NK-92 treated with Interleukin-12 subunit alpha and Interleukin-12 subunit beta, amount 100 ng/mL, for 24 hours (cell line): ENCODE results near the gene HACL1.
"Not testable (repeated sequence)": the region's sequence is repeated elsewhere in the genome, so short reads cannot be mapped to it uniquely, and the experiment has no call there.

Experiments used
- DNase-seq: peaks from one replicate; lab custom pipeline; 2025; lab: John Stamatoyannopoulos, UW

Gene HACL1

GRCh38 chr3:15629860-15630597 is 28.7 kb upstream of the HACL1 start:
- DNase-seq = peak; percentile 31

DNA sequence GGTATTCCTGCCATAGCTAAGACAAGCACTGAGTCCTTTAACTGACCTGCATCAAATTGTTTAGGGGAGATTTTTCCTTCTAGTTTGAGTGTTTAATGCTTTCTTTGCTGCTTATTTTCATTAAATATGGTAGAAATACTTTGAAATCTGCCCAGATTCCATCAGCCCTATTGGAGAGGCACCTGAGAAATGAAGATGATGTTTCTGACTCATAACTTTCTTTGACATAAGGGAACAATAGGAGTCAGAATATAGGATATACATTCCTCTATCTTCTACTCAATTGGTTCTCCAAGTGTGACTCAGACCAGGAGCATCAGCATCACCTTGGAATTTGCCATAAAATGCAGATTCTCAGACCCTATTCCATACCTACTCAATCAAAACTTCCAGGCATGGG is 27.6 kb upstream of the HACL1 start:
- no peak for DNase-seq

GRCh38 chr3:15623535-15624440 is 22.4 kb upstream of the HACL1 start:
- no peak for DNase-seq

DNA sequence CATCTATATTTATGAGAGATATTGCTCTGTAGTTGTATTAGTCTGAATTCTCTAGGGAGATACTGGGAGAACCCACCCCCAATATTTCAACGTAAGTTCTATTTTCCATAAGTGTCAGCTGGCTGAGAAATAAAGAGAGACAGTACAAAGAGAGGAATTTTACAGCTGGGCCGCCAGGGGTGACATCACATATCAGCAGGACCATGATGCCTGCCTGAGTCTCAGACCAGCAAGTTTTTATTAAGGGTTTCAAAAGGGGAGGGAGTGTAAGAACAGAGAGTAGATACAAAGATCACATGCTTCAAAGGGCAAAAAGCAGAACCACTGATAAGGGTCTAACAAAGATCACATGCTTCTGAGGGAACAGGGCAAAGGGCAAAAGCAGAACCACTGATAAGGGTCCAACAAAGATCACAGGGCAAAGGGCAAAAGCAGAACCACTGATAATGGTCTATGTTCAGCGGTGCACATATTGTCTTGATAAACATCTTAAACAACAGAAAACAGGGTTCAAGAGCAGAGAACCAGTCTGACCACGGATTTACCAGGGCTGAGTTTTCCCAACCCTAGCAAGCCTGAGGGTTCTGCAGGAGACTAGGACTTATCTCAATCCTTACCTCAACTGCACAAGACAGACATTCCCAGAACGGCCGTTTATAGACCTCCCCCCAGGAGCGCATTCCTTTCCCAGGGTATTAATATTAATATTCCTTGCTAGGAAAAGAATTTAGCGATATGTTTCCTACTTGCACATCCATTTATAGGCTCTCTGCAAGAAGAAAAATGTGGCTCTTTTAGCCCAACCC is 18.5 kb upstream of the HACL1 start:
- DNase-seq = not testable (repeated sequence)

DNA sequence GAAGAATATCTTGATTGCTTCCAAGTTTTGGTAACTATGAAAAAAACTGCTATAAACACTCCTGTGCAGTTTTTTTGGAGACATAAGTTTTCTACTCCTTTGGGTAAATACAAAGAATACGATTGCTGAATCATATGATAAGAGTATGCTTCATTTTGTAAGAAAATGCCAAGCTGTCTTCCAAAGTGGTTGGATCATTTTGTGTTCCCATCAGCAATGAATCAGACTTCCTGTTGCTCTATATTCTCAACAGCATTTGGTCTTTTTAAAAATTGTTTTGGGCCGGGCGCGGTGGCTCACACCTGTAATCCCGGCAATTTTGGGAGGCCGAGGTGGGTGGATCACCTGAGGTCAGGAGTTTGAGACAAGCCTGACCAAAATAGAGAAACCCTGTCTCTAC is 14.7 kb upstream of the HACL1 start:
- DNase-seq = no peak

DNA sequence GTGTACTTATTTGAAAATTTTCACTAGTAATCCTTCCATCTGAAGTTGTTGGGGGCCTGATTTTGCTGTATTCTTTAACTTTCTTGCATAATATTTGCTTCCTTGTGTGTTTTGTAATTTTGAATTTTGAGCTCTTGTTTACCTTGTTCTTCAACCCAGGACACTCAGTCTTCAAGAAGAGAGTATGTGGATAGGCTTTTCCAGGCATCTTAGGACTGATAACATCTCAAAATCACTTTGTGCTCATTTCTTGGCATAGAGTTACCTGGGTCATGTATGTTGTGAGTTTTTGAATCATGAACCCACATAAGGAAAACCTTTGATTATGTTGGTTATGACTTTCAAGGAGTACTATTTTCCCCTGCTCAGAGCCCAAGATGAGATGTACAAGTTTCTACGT is 13.6 kb upstream of the HACL1 start:
- no peak for DNase-seq

DNA sequence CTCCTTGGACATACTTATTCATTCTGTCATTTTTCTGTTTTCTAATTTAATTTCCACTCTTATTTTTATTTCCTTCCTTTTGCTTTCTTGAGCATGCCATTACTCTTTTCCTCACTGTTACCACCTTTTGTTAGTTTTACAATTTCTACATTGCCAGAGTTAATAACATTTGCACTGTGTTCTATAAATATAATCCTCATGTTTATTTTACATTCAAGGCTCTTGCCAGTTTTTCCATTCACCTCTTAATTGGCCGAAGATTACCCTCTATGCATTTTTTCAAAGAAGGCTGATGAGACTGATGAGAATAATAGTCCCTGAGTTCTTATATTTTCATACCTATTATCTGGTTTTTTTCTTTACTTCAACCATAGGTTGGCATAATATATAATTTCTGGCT is 10.6 kb upstream of the HACL1 start:
- DNase-seq = no peak

GRCh38 chr3:15611018-15611417 is 9.6 kb upstream of the HACL1 start:
- no peak for DNase-seq

DNA sequence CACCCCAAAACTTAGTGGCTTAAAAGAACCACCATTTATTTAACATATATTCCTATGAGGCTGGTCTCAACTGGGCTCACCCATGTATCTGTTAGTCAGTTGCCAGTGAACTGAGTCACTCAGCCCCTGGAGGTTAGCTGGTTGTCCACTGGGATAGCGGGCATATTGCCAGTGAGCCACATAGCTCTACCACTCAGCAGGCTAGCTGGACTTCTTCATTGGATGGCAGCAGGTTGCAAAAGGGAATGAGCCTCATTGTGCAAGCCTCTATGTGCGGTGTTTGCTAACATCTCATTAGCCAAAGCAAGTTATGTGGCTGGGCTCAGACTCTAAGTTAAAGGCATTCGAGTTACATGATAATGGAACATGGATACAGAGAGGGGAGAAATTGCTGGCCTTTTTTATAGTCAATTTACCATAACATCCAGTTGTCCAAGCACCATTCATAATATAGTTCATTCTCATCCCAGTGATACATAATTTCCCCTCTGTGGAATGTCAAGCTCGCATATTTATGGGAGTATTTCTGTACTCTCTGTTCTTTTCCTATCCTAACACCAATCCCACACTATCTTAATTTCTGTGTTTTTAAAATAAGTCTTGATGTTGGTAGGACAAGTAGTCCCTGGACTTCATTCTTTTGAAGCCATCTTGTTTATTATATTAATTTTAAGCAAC is 8.9 kb upstream of the HACL1 start:
- DNase-seq = no peak

- no peak for DNase-seq
These were observed 5.1 kb upstream of the HACL1 start for GRCh38 chr3:15606434-15606891.

DNA sequence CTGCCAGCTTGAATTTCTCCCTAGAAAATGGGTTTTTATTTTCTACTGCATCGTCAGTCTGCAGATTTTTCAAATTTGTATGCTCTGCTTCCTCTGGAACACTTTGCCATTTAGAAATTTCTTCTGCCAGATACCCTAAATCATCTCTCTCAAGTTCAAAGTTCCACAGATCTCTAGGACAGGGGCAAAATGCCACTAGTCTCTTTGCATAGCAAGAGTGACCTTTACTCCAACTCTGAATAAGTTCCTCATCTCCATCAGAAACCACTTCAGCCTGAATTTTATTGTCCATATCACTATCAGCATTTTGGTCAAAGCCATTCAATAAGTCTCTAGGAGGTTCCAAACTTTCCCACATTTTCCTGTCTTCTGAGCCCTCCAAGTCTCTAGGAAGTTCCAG is 3.2 kb upstream of the HACL1 start:
- not testable (repeated sequence) for DNase-seq

GRCh38 chr3:15602816-15603215 is 1.4 kb upstream of the HACL1 start:
- not testable (repeated sequence) for DNase-seq

DNA sequence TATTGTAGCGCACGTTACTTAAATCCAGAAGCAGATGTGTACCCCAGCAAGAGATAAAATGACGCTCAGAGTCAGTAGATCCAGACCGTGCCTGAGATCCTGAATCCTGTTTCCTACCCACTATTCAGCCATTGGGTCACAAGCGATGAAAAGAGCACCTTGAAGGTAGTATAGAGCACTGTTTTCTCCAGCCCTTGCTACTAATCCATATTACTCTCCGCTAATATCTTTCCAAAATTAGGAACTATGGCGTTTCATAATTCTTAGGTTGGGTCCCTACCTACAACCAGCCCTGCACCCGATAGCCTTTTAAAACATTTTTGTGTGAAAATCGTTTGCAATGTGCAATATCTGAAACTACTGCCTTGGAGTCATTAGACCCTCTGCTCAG is 772 bp upstream of the HACL1 start:
- DNase-seq = no peak

DNA sequence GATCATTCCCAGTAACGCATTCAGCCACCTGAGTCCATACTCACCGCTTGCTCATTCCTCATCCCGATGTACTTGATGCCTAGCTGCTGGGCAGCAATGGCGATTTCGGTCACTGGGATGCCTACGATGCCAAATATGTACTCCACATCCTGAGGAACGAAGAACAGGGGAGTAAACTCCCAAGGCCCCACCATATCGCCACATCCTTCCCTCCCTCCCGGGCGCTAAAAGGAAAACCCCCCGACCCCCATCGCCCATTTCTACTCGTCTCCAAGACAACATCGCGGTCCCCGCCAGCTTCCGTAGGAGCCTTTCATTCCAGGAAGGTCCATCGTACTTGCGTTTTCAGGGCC is 347 bp downstream of the HACL1 start:
- DNase-seq = no peak

- no peak for DNase-seq
These were observed 5.4 kb downstream of the HACL1 start for GRCh38 chr3:15595955-15596354.

GRCh38 chr3:15592968-15593367 is 8.4 kb downstream of the HACL1 start:
- DNase-seq = no peak

- DNase-seq = no peak
These were observed 9.4 kb downstream of the HACL1 start for GRCh38 chr3:15591928-15592327.

DNA sequence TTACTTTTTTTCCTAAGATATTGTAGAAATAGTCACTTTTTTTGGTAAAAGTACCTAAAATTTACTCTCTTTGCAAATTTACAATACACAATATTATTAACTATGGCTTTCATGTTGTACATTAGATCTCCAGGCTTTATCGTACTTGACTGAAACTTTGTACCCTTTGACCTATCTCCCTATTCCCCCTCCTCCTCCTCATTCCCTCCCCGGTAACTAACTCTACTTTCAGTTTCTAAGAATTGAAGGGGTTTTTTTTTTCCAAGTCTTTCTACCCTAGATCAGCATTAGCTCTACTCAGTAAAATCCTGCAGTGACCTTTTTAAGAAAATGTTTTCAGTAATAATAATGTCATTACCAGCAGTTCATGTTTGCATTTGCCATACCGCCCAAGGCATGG is 10.1 kb downstream of the HACL1 start:
- DNase-seq = no peak

DNA sequence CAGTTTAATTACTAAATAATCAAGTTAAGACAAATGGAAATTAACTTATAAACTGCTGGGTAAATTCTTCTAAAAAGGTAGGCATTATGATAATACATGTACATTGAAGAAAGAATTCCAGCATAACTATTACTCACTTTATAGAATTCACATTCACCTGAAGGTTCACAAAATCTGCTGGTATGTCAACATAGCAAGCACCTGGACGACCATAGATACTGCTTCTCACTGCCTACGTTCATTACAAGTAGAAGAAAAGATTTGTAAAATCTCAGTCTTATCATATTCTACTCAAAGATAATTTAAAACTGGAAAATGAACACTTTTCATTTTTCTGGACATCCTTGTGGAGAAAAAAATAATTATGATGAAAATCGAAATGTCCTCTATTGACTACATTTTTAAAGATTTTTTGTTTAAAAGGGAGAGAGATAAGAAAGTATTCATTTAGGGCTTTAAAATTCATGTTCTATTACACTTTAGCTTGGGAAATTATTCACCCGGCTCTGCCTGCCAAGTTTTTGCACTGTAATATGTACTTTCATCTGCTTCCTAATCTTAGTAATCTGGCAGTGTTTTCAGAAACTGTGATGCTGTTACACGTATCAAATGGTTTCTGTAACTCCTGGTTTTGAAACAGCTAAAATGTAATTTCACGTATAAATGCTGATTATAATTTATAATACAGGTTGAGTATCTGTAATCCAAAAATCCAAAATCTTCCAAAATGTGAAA is 16.1 kb downstream of the HACL1 start:
- DNase-seq = no peak

GRCh38 chr3:15581471-15582394 is 19.6 kb downstream of the HACL1 start:
- DNase-seq = no peak
